GM12878 (cell line): ENCODE data around the gene PPFIBP1. TPM values are rescaled to one million over a fixed set of nuclear protein-coding genes. Genes with fewer than 3 reads are reported as not detected.
A peak's percentile ranks its signal among the peaks of the same experiment; 100 is the strongest.

Experiments used
- ATAC-seq: fragments of 200-7000 bp; cut with Tn5 transposase; 3 replicates; pipeline ENCODE4 v1.9.1; 2020; ENCODE audit warnings: mild to moderate bottlenecking, moderate library complexity
- BruUV-seq: library from RNA; stranded (reverse); fragments of 400-500 nt; replicated peaks from 2 replicates; lab custom pipeline; 2021; lab: Mats Ljungman, UMichigan
- CTCF ChIA-PET: fragments of 300-600 bp; sonication (Branson Sonifier 250); formaldehyde crosslinking; extraction: SDS; loops from one replicate; lab custom pipeline; 2021; ENCODE audit warnings: inconsistent platforms; lab: Yijun Ruan, JAX
- POLR2A ChIA-PET: fragments of 350-600 bp; formaldehyde crosslinking; extraction: SDS; loops from one replicate; lab custom pipeline; 2021; ENCODE audit warnings: inconsistent platforms; lab: Charles Lee
- RAD21 ChIA-PET: fragments of 300-600 bp; sonication (Branson Sonifier 250); formaldehyde crosslinking; loops from one replicate; lab custom pipeline; 2023; ENCODE audit warnings: antibody characterized with exemption; ENCODE audit not compliant: unreplicated experiment; lab: Charles Lee
- SMC1A ChIA-PET: fragments of 300-600 bp; sonication (Branson Sonifier 250); formaldehyde crosslinking; loops from one replicate; lab custom pipeline; 2023; ENCODE audit not compliant: unreplicated experiment, uncharacterized antibody; lab: Charles Lee
- DNase-seq: peaks from one replicate; pipeline ENCODE4 v3.0.0-alpha.2; 2011; ENCODE audit warnings: low read depth, low spot score
- FAIRE-seq: peaks from 3 replicates; lab custom pipeline; 2011; peaks lifted over from hg19 to GRCh38; lab: Jason Lieb, UNC
- H2AFZ ChIP-seq: 2 replicates; pipeline ENCODE4 v1.6.0; 2011; ENCODE audit warnings: low read depth, low read length, control low read depth; ENCODE audit not compliant: control insufficient read depth
- H3K27ac ChIP-seq: 2 replicates; pipeline ENCODE4 v1.5.1; 2011; ENCODE audit warnings: control low read depth; ENCODE audit not compliant: control insufficient read depth, insufficient read depth
- H3K27me3 ChIP-seq, 2 experiments: replicated peaks in 1 of 2; 2 replicates each; pipeline versions ENCODE4 v1.6.0 to v1.6.1; 2011; ENCODE audit warnings: low read length in 1 of 2; ENCODE audit not compliant: control insufficient read depth in 2 of 2, insufficient read depth in 2 of 2
- H3K36me3 ChIP-seq, 2 experiments: 2 replicates each; pipeline ENCODE4 v1.5.1; 2011; ENCODE audit warnings: low read length in 1 of 2; ENCODE audit not compliant: control insufficient read depth in 2 of 2, insufficient read depth in 2 of 2
- H3K4me1 ChIP-seq: 2 replicates; pipeline ENCODE4 v1.6.1; 2011; ENCODE audit warnings: mild to moderate bottlenecking, low read length, moderate library complexity, mixed read lengths; ENCODE audit not compliant: control insufficient read depth, insufficient read depth
- H3K4me2 ChIP-seq: 2 replicates; pipeline ENCODE4 v1.6.0; 2011; ENCODE audit warnings: control low read depth; ENCODE audit not compliant: control insufficient read depth, insufficient read depth
- H3K4me3 ChIP-seq: fragments of 200-600 bp; sonication (generic); 2 replicates; pipeline ENCODE4 v1.5.1; 2016
- H3K79me2 ChIP-seq: 2 replicates; pipeline ENCODE4 v1.6.0; 2011; ENCODE audit warnings: low read length; ENCODE audit not compliant: control insufficient read depth, insufficient read depth
- H3K9ac ChIP-seq: 2 replicates; pipeline ENCODE4 v1.8.0; 2011; ENCODE audit warnings: low read length, control low read depth, mixed read lengths; ENCODE audit not compliant: control insufficient read depth, insufficient read depth
- H3K9me3 ChIP-seq: replicated peaks from 3 replicates; pipeline ENCODE4 v1.5.1; 2011; ENCODE audit warnings: mild to moderate bottlenecking, low read length; ENCODE audit not compliant: control insufficient read depth, insufficient read depth
- H4K20me1 ChIP-seq: 2 replicates; pipeline ENCODE4 v1.6.0; 2011; ENCODE audit not compliant: control insufficient read depth, insufficient read depth
- ATF7 ChIP-seq: fragments of 450-650 bp; IDR thresholded peaks from 2 replicates; pipeline ENCODE4 v1.6.1; 2016; ENCODE audit warnings: low read depth, mild to moderate bottlenecking
- BHLHE40 ChIP-seq, 2 experiments: fragments of 450-650 bp in 1 of 2; IDR thresholded peaks; 2 replicates each; pipeline ENCODE4 v1.6.1; 2011 to 2017; ENCODE audit warnings: low read depth in 2 of 2, borderline replicate concordance in 1 of 2, improper control_type of control experiment in 1 of 2, low read length in 1 of 2, mild to moderate bottlenecking in 1 of 2
- CHD1 ChIP-seq: IDR thresholded peaks from 2 replicates; pipeline ENCODE4 v1.6.1; 2012; ENCODE audit warnings: low read depth, low read length, improper control_type of control experiment
- NR2C2 ChIP-seq: IDR thresholded peaks from 2 replicates; pipeline ENCODE4 v1.6.1; 2011; ENCODE audit warnings: borderline replicate concordance, low read depth; ENCODE audit not compliant: control insufficient read depth, insufficient read length
- WGBS: methylation state at CpG from one replicate; pipeline ENCODE4 v1.1.6; 2016; ENCODE audit warnings: low lambda C conversion rate; ENCODE audit not compliant: insufficient replicate concordance, insufficient coverage; ENCODE audit errors: missing lambda C conversion rate; 5-methylcytosine and 5-hydroxymethylcytosine counted together
- in situ Hi-C: fragments of 300-500 bp; cut with MboI; formaldehyde crosslinking; loops from 9 replicates; pipeline ENCODE4 v1.14.3; 2018; ENCODE audit warnings: mixed read lengths
- intact Hi-C: fragments of 100-400 bp; cut with micrococcal nuclease; formaldehyde crosslinking; loops from one replicate; pipeline ENCODE4 v1.14.2; 2022; ENCODE audit not compliant: unreplicated experiment
- polyA plus RNA-seq, 11 experiments: library from polyadenylated mRNA; depleted of rRNA in 4 of 11; unstranded in 6 of 11; stranded (reverse) in 5 of 11; fragments of >200 nt; fragmentation: Nextera tagmentation in 4 of 11; fragmentation: Illumina TruSeq in 1 of 11; extraction: Ambion mirVana in 4 of 11; extraction: Trizol in 1 of 11; gene quantifications; 1 replicate in 1 of 11; 2 replicates in 10 of 11; pipeline versions ENCODE4 v1.2.1 to v1.2.3, GENCODE V29; 2011 to 2016; ENCODE audit warnings: inconsistent platforms in 2 of 11, missing spikeins in 2 of 11, low read depth in 1 of 11
- total RNA-seq, 4 experiments: library from RNA; depleted of rRNA in 3 of 4; stranded (reverse); fragments of >200 nt in 3 of 4; fragmentation: Illumina TruSeq in 1 of 4; extraction: Trizol in 1 of 4; gene quantifications; 2 replicates each; pipeline versions ENCODE4 v1.2.1 to v1.2.3, GENCODE V29; 2013 to 2021
- TF ChIP-seq, protein P1 (sequence below): fragments of 450-650 bp; IDR thresholded peaks from 2 replicates; pipeline ENCODE4 v1.6.1; 2018; ENCODE audit warnings: borderline replicate concordance, mild to moderate bottlenecking; ENCODE audit not compliant: partially characterized antibody
- TF ChIP-seq, protein P2 (sequence below): fragments of 450-650 bp; IDR thresholded peaks from 2 replicates; pipeline ENCODE4 v1.6.1; 2016; ENCODE audit warnings: mild to moderate bottlenecking
- TF ChIP-seq, protein P3 (sequence below): fragments of 450-650 bp; formaldehyde crosslinking; IDR thresholded peaks from 2 replicates; pipeline ENCODE4 v1.5.0; 2022; ENCODE audit warnings: mild to moderate bottlenecking, missing genetic modification characterization

PPFIBP1 gene
- total and polyA plus RNA-seq, 10 of the 15 experiments (the other 5 are each of a cell fraction or from before 2014, with no cell fraction given), result 0.47 to 7.8 (median 3.6) TPM

GRCh38 chr12:27711967-27712366 is 188.0 kb downstream of the PPFIBP1 start:
- 94% methylated on average over 2 of the region's 2 CpGs for WGBS
- Histone ChIP-seq H4K20me1 (no peaks in the 10 kb centered on the region), H3K4me2 (peak overlapping the region; percentile 49), H3K4me3 (0 out of 2 replicates have a peak overlapping the region, but pooled peaks have one; percentile 92), H3K27ac (no peak overlapping the region), H3K4me1 (no peaks in the 10 kb centered on the region), H3K9me3 (no peaks in the 10 kb centered on the region), H3K36me3 (peaks cover 0 to 5% of the 10 kb centered on the region in 2 experiments; a peak in 2 of 4 replicates), H3K79me2 (peaks cover 28% of the 10 kb centered on the region), H2AFZ (no peak overlapping the region), H3K9ac (no peak overlapping the region), H3K27me3 (no peaks in the 10 kb centered on the region)
- no peak for FAIRE-seq
- CTCF ChIA-PET, result no interaction called here
- TF ChIP-seq BHLHE40 (IDR thresholded peaks at IDR 0.05; ENCODE audit: borderline replicate concordance in 1 of 2, low read depth in 2 of 2, low read length in 1 of 2), result no peak
- TF ChIP-seq, protein P1, sequence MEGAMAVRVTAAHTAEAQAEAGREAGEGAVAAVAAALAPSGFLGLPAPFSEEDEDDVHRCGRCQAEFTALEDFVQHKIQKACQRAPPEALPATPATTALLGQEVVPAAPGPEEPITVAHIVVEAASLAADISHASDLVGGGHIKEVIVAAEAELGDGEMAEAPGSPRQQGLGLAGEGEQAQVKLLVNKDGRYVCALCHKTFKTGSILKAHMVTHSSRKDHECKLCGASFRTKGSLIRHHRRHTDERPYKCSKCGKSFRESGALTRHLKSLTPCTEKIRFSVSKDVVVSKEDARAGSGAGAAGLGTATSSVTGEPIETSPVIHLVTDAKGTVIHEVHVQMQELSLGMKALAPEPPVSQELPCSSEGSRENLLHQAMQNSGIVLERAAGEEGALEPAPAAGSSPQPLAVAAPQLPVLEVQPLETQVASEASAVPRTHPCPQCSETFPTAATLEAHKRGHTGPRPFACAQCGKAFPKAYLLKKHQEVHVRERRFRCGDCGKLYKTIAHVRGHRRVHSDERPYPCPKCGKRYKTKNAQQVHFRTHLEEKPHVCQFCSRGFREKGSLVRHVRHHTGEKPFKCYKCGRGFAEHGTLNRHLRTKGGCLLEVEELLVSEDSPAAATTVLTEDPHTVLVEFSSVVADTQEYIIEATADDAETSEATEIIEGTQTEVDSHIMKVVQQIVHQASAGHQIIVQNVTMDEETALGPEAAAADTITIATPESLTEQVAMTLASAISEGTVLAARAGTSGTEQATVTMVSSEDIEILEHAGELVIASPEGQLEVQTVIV, result no peak
- no peak for TF ChIP-seq ATF7
- TF ChIP-seq CHD1, result no peak
- TF ChIP-seq, protein P2, sequence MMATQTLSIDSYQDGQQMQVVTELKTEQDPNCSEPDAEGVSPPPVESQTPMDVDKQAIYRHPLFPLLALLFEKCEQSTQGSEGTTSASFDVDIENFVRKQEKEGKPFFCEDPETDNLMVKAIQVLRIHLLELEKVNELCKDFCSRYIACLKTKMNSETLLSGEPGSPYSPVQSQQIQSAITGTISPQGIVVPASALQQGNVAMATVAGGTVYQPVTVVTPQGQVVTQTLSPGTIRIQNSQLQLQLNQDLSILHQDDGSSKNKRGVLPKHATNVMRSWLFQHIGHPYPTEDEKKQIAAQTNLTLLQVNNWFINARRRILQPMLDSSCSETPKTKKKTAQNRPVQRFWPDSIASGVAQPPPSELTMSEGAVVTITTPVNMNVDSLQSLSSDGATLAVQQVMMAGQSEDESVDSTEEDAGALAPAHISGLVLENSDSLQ, result no peak
- TF ChIP-seq NR2C2, result no peak
- TF ChIP-seq, protein P3, sequence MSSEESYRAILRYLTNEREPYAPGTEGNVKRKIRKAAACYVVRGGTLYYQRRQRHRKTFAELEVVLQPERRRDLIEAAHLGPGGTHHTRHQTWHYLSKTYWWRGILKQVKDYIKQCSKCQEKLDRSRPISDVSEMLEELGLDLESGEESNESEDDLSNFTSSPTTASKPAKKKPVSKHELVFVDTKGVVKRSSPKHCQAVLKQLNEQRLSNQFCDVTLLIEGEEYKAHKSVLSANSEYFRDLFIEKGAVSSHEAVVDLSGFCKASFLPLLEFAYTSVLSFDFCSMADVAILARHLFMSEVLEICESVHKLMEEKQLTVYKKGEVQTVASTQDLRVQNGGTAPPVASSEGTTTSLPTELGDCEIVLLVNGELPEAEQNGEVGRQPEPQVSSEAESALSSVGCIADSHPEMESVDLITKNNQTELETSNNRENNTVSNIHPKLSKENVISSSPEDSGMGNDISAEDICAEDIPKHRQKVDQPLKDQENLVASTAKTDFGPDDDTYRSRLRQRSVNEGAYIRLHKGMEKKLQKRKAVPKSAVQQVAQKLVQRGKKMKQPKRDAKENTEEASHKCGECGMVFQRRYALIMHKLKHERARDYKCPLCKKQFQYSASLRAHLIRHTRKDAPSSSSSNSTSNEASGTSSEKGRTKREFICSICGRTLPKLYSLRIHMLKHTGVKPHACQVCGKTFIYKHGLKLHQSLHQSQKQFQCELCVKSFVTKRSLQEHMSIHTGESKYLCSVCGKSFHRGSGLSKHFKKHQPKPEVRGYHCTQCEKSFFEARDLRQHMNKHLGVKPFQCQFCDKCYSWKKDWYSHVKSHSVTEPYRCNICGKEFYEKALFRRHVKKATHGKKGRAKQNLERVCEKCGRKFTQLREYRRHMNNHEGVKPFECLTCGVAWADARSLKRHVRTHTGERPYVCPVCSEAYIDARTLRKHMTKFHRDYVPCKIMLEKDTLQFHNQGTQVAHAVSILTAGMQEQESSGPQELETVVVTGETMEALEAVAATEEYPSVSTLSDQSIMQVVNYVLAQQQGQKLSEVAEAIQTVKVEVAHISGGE (CRISPR knock-in tag), result no peak
- RAD21 ChIA-PET, result no interaction called here
- no peak for DNase-seq
- POLR2A ChIA-PET, result interaction anchor here (0.5 to 0.6 kb wide), 2 partner anchors 22 to 592 kb away, joined by 3 to 4 read pairs; no protein-coding TSS in a partner anchor
- intact Hi-C loops (no loop called here), in situ Hi-C loops (no loop called here)
- no TSS peak for BruUV-seq
- SMC1A ChIA-PET, result no interaction called here
- ATAC-seq, result no peak
